ENCODE measurements around the gene MARVELD3. TPM values are rescaled to one million over a fixed set of nuclear protein-coding genes. Genes with fewer than 3 reads are reported as not detected.

MARVELD3 gene
- total RNA-seq, 1 donor from 2014 or later, result 2.2 TPM

DNA sequence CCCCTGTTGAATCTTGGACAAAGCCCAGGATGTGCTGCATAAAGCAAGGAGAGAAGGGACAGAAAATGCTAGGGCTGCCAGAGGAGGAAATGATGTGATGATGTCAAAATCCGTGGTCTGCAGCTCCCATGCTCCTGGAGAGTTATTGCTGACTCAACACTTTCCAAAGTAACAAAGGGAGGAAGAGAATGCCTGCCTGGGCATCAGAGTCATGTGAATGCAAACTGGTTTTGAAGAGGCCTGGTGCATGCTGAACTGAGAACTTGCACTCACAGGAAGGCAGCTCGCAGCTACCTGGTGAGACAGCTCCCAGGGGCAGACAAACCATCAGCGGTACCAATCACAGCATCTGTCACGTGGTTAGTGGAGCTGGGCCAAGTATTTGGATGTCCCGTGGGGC is 2.8 kb downstream of the MARVELD3 start:
- H3K27me3 ChIP-seq, result peaks cover 42% of the 10 kb centered on the region
- peaks cover 1% of the 10 kb centered on the region for H3K36me3 Mint-ChIP-seq

DNA sequence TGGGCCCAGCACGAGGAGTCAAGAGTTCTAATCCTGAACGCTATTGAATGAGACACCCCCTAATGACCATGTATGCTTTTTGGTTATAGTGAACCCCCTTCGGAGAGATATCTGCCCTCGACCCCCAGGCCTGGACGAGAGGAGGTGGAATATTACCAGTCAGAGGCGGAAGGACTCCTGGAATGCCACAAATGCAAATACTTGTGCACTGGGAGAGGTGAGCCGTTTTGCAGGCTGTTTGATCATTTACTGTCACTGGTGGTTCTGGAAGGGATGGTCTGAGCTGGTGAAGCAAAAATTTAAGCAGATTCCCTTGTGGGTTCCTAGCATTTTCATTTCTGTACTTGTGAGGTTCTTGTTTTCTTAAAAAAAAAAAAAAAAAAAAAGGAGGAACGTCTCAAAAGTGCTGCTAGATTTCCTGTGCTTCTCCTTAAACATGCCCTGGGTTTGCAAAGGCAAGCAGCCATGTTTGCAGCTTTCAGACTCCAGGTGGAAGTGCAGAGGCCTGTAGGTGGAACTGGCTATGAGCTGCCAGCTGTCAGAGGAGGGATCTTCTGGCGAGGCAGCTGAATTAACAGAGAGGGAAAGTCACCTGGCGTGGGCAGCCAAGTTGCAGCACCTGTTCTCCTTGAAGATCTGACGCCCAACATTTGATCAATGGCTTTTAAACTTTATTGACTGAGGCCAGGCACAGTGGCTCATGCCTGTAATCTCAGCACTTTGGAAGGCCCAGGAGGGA is 3.5 kb downstream of the MARVELD3 start:
- H3K4me3 ChIP-seq, result no peak overlapping the region
- Mint-ChIP-seq H3K27me3 (ENCODE audit: insufficient read depth, low read depth) (peaks cover 22% of the 10 kb centered on the region), H3K27ac (no peak overlapping the region), H3K4me3 (no peak overlapping the region), H3K4me1 (peaks cover 9% of the 10 kb centered on the region), H3K9me3 (no peaks in the 10 kb centered on the region), H3K36me3 (peaks cover 1% of the 10 kb centered on the region)
- no peaks in the 10 kb centered on the region for H3K4me1 ChIP-seq
- H4K20me1 ChIP-seq (ENCODE audit: low read depth), result no peaks in the 10 kb centered on the region
- no peak overlapping the region for H3K9ac ChIP-seq
- no peak for TF ChIP-seq EZH2phosphoT487 (IDR thresholded peaks at IDR 0.05)
- TF ChIP-seq EZH2 (IDR thresholded peaks at IDR 0.05), result no peak
- TF ChIP-seq, protein P1, sequence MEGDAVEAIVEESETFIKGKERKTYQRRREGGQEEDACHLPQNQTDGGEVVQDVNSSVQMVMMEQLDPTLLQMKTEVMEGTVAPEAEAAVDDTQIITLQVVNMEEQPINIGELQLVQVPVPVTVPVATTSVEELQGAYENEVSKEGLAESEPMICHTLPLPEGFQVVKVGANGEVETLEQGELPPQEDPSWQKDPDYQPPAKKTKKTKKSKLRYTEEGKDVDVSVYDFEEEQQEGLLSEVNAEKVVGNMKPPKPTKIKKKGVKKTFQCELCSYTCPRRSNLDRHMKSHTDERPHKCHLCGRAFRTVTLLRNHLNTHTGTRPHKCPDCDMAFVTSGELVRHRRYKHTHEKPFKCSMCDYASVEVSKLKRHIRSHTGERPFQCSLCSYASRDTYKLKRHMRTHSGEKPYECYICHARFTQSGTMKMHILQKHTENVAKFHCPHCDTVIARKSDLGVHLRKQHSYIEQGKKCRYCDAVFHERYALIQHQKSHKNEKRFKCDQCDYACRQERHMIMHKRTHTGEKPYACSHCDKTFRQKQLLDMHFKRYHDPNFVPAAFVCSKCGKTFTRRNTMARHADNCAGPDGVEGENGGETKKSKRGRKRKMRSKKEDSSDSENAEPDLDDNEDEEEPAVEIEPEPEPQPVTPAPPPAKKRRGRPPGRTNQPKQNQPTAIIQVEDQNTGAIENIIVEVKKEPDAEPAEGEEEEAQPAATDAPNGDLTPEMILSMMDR (IDR thresholded peaks at IDR 0.05), result no peak
- no peak overlapping the region for H3K4me2 ChIP-seq
- H3K79me2 ChIP-seq (ENCODE audit: low read depth), result no peaks in the 10 kb centered on the region
- H3K9me3 ChIP-seq (ENCODE audit: low read depth), result no peaks in the 10 kb centered on the region
- no peaks in the 10 kb centered on the region for H3K36me3 ChIP-seq
- peaks cover 10% of the 10 kb centered on the region for H3F3A ChIP-seq (ENCODE audit: low read depth)
- DNase-seq (ENCODE audit: low spot score), result no peak
- H3K27me3 ChIP-seq, result peaks cover 36% of the 10 kb centered on the region
- no peak overlapping the region for H3K27ac ChIP-seq
- no peak overlapping the region for H2AFZ ChIP-seq (replicated peaks)

More for the DNA sequence above, 2.8 kb downstream of the MARVELD3 start:
- Histone ChIP-seq H4K20me1 (ENCODE audit: low read depth) (no peaks in the 10 kb centered on the region), H3K9me3 (ENCODE audit: low read depth) (no peaks in the 10 kb centered on the region), H3K79me2 (ENCODE audit: low read depth) (no peaks in the 10 kb centered on the region), H2AFZ (replicated peaks) (no peak overlapping the region), H3K4me2 (no peak overlapping the region), H3F3A (ENCODE audit: low read depth) (peaks cover 11% of the 10 kb centered on the region), H3K27ac (no peak overlapping the region), H3K9ac (no peak overlapping the region), H3K4me1 (no peaks in the 10 kb centered on the region), H3K4me3 (no peak overlapping the region), H3K36me3 (no peaks in the 10 kb centered on the region)
- no peak overlapping the region for H3K27ac Mint-ChIP-seq
- H3K27me3 Mint-ChIP-seq (ENCODE audit: insufficient read depth, low read depth), result peaks cover 22% of the 10 kb centered on the region
- DNase-seq (ENCODE audit: low spot score), result no peak
- H3K4me1 Mint-ChIP-seq, result peaks cover 9% of the 10 kb centered on the region
- no peak overlapping the region for H3K4me3 Mint-ChIP-seq
- H3K9me3 Mint-ChIP-seq, result no peaks in the 10 kb centered on the region
- TF ChIP-seq, protein P1 (IDR thresholded peaks at IDR 0.05), result no peak
- TF ChIP-seq EZH2phosphoT487 (IDR thresholded peaks at IDR 0.05), result no peak
- TF ChIP-seq EZH2 (IDR thresholded peaks at IDR 0.05), result no peak

DNA sequence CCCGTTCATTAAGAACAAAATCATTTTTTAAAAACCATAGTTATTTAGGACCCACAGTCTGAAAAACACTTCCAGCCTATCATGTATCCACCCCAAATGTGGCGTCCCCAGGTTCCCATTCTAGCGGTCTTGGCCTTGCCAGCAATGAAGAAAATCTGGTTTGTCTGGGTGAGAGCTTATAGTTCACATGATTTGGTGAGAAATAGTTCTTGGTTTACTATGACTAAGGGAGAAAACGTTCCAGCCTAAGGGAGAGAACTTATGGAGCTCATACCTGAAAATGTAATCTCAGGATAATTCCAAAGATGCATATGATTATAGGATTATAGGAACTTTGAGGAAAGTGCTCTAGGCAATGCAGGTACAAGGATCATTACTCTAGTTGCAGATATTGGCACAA is 4.8 kb downstream of the MARVELD3 start:
- Mint-ChIP-seq H3K36me3 (peaks cover 1% of the 10 kb centered on the region), H3K4me1 (peaks cover 9% of the 10 kb centered on the region), H3K27me3 (ENCODE audit: insufficient read depth, low read depth) (peaks cover 18% of the 10 kb centered on the region), H3K27ac (no peak overlapping the region), H3K4me3 (no peak overlapping the region), H3K9me3 (no peaks in the 10 kb centered on the region)
- Histone ChIP-seq H3K27me3 (peaks cover 23% of the 10 kb centered on the region), H3K4me1 (peaks cover 5% of the 10 kb centered on the region), H3K27ac (no peak overlapping the region), H4K20me1 (ENCODE audit: low read depth) (no peaks in the 10 kb centered on the region), H3K79me2 (ENCODE audit: low read depth) (no peaks in the 10 kb centered on the region), H3K4me3 (no peak overlapping the region), H3K36me3 (no peaks in the 10 kb centered on the region), H3K9me3 (ENCODE audit: low read depth) (no peaks in the 10 kb centered on the region), H3F3A (ENCODE audit: low read depth) (peaks cover 6% of the 10 kb centered on the region), H2AFZ (replicated peaks) (no peak overlapping the region), H3K9ac (no peak overlapping the region), H3K4me2 (no peak overlapping the region)
- DNase-seq (ENCODE audit: low spot score), result no peak
- TF ChIP-seq EZH2phosphoT487 (IDR thresholded peaks at IDR 0.05) (no peak), EZH2 (IDR thresholded peaks at IDR 0.05) (no peak)
- TF ChIP-seq, protein P1 (IDR thresholded peaks at IDR 0.05), result no peak
